GM12878 (cell line): ENCODE data around the gene RTN4RL1. TPM values are rescaled to one million over a fixed set of nuclear protein-coding genes. Genes with fewer than 3 reads are reported as not detected.

ENCODE experiments used
- BACH1 ChIP-seq: fragments of 450-650 bp; IDR thresholded peaks from 2 replicates; pipeline ENCODE4 v1.6.1; 2017; ENCODE audit warnings: mild to moderate bottlenecking, borderline replicate concordance
- CBX5 ChIP-seq: sonication (generic); IDR thresholded peaks from 2 replicates; pipeline ENCODE4 v1.6.1; 2016; ENCODE audit warnings: low read depth, moderate library complexity, mild to moderate bottlenecking, inconsistent platforms
- JUNB ChIP-seq: IDR thresholded peaks from 2 replicates; pipeline ENCODE4 v1.6.1; 2016; ENCODE audit warnings: antibody characterized with exemption, mild to moderate bottlenecking
- MAX ChIP-seq: IDR thresholded peaks from 2 replicates; pipeline ENCODE4 v1.6.1; 2012; ENCODE audit warnings: low read depth, low read length, improper control_type of control experiment
- NBN ChIP-seq: fragments of 450-650 bp; IDR thresholded peaks from 2 replicates; pipeline ENCODE4 v1.6.1; 2016
- TARDBP ChIP-seq: IDR thresholded peaks from 2 replicates; pipeline ENCODE4 v1.6.1; 2016; ENCODE audit warnings: borderline replicate concordance
- ZBTB33 ChIP-seq: fragments of 450-650 bp; IDR thresholded peaks from 2 replicates; pipeline ENCODE4 v1.6.1; 2017; ENCODE audit warnings: mild to moderate bottlenecking
- ZBTB40 ChIP-seq: fragments of 450-650 bp; IDR thresholded peaks from 2 replicates; pipeline ENCODE4 v1.6.1; 2016; ENCODE audit warnings: mild to moderate bottlenecking, moderate library complexity, borderline replicate concordance
- polyA plus RNA-seq, 11 experiments: library from polyadenylated mRNA; depleted of rRNA in 4 of 11; unstranded in 6 of 11; stranded (reverse) in 5 of 11; fragments of >200 nt; fragmentation: Nextera tagmentation in 4 of 11; fragmentation: Illumina TruSeq in 1 of 11; extraction: Ambion mirVana in 4 of 11; extraction: Trizol in 1 of 11; gene quantifications; 1 replicate in 1 of 11; 2 replicates in 10 of 11; pipeline versions ENCODE4 v1.2.1 to v1.2.3, GENCODE V29; 2011 to 2016; ENCODE audit warnings: inconsistent platforms in 2 of 11, missing spikeins in 2 of 11, low read depth in 1 of 11
- total RNA-seq, 4 experiments: library from RNA; depleted of rRNA in 3 of 4; stranded (reverse); fragments of >200 nt in 3 of 4; fragmentation: Illumina TruSeq in 1 of 4; extraction: Trizol in 1 of 4; gene quantifications; 2 replicates each; pipeline versions ENCODE4 v1.2.1 to v1.2.3, GENCODE V29; 2013 to 2021

The RTN4RL1 gene
- total and polyA plus RNA-seq, 10 of the 15 experiments (the other 5 are each of a cell fraction or from before 2014, with no cell fraction given): 0.08 to 0.11 (median 0.10) TPM; not detected in 7

DNA sequence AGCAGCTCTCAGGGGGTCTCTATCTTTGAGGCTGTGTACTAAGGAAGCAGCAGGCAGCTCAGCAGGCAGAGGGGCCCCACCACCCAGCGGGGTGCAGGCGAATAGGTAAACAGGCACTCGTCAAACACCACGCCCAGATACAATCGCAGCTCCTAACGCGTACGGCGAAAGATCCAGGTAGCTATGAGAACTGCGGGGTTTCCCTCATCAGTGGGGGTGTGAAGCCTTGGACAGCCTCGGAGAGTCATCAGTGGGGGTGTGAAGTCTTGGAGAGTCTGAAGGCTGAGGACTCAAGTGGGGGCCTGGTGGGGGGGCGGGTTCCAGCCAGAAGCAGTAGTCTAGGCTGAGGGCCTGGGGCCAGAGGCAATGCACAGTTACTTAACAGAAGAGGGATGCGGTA is 69.0 kb downstream of the RTN4RL1 start (continued):
- TF ChIP-seq ZBTB33 (no peak), ZBTB40 (no peak), TARDBP (no peak), MAX (no peak), BACH1 (no peak), CBX5 (no peak), JUNB (no peak), NBN (no peak)
- TF ChIP-seq, all 136 proteins: peak for 0
